GM12874 (cell line): Measurements from ENCODE around the gene ADI1.

Experiments used
- CTCF ChIP-seq: IDR thresholded peaks from 2 replicates; pipeline ENCODE4 v1.5.1; 2011; ENCODE audit warnings: low read depth, mild to moderate bottlenecking, control low read depth, low read length, moderate library complexity; ENCODE audit not compliant: insufficient read depth

The ADI1 gene

DNA sequence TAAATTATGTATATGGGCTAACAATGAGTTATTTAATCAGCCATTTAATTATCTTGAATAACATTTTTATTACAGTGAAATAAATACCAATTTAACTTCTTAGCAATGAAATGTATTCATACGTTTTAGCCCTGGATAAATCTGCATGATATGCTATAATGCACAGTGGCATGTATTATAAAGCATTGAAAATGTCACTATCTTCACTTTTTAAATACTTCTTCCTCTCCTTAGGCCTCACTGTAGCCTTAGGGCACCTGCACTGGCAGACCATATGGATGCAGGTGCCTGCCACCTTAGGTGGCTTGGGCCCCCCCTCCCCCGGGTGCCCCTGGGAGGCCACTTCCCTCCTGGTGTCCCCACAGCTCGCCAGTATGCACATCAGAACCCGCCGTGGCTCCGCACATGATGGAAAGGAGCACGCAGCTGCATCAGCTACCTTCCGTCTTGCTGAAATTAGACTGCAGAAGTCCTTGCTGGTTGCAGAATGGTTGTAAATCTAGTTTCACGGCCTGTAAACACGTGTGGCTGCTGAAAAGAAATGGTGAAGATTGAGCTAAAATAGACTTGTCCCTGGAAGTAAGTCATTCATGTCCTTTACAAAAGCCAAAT lies 56.7 kb downstream of the ADI1 start:
- TF ChIP-seq CTCF, result no peak

GRCh38 chr2:3461801-3462492 lies 57.4 kb downstream of the ADI1 start:
- TF ChIP-seq CTCF, result peak; percentile 72

GRCh38 chr2:3460831-3461800 lies 58.2 kb downstream of the ADI1 start:
- TF ChIP-seq CTCF, result no peak

DNA sequence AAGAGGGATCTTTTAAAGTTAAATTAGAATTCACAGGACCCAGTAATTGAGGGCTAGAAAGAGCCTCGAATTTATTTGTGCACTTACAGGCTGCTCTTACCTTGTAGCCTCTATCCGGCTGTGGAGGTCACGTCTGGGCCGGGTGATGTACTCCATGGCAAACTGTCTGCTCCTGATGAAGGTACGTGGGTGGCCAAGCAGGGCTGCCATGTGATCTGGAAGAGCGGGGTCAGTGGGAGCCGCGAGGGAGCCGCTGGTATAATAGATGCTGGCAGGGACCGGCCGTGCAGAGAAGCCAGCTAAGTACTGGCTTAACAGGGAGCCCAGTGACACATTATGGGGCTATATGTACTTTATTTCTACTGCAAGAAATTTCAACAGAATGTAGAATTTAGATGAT lies 59.2 kb downstream of the ADI1 start:
- no peak for TF ChIP-seq CTCF

GRCh38 chr2:3459185-3460015 lies 59.9 kb downstream of the ADI1 start:
- no peak for TF ChIP-seq CTCF

DNA sequence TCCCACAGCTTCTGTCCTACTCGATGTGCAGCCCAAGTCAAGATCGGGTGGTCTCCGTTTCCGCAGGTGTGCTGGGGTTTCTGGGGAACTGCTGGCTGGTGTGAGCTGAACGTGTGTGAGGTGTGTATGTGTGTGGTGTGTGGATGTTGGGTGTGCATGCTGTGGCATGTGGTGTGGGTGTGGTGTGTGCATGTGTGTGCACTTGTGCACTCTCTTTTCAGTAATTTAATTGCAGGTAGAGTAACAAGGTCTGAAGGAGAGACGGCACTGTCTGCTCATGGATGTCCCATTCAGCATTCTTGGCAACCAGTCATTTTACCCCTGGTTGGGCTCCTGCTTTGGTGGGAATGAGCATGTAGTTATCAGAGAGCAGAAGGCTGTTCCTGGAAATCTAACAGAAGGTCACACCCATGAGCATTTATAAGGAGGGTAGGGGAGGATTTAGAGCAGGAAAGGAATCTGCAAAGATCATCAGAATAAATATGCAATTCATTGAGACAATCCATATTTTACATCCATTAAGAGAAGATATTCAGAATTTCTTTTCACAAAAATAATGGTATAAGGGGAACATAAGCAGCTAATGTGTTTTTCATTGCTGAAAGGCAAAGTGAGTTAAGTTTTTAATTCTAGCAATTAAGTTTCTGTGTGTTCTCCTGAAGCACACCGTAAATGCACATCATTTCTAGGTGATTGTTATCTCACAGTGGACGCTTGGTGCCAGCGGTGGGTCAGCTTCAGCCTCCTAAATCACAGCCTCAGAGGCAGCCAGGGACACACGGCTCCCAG lies 60.7 kb downstream of the ADI1 start:
- TF ChIP-seq CTCF, result no peak
